G401 (cell line): Measurements from ENCODE around the gene NKX3-2. TPM values are rescaled to one million over a fixed set of nuclear protein-coding genes. Genes with fewer than 3 reads are reported as not detected.

Source experiments
- DNase-seq: peaks from one replicate; pipeline ENCODE4 v3.0.0-alpha.2; 2015; ENCODE audit warnings: low spot score
- in situ Hi-C: cut with HindIII; loops from 2 replicates; pipeline ENCODE4 v1.10.0; 2016; ENCODE audit warnings: low sequenced_read_pairs, mixed read lengths
- total RNA-seq: library from RNA; depleted of rRNA; stranded (reverse); fragments of >200 nt; shearing (Covaris generic); gene quantifications from 2 replicates; pipeline ENCODE4 v1.2.3, GENCODE V29; 2014

NKX3-2 gene
- total RNA-seq, 1 experiment from 2014 or later: 0.37 TPM

DNA sequence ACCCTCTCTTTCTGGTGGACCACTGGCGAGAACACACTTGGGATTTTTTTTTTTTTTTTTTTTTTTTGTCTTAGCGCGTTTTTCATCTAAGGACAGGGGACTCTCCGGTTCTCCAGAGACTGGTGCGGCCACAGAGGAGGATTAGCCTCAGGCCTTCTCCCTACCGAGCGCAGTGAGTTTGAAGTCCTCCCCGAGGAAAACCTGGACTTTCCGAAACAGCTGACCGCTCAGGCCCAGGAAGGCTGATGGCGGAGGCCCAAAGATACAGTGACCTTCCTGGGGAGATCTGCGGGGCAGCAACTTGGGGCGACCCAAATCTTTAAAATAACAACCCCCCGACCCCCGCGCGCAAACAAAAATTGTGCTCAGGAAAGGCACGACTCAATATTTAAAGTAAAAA lies 9.2 kb downstream of the NKX3-2 start:
- DNase-seq: no peak
- in situ Hi-C loops: no loop called here

DNA sequence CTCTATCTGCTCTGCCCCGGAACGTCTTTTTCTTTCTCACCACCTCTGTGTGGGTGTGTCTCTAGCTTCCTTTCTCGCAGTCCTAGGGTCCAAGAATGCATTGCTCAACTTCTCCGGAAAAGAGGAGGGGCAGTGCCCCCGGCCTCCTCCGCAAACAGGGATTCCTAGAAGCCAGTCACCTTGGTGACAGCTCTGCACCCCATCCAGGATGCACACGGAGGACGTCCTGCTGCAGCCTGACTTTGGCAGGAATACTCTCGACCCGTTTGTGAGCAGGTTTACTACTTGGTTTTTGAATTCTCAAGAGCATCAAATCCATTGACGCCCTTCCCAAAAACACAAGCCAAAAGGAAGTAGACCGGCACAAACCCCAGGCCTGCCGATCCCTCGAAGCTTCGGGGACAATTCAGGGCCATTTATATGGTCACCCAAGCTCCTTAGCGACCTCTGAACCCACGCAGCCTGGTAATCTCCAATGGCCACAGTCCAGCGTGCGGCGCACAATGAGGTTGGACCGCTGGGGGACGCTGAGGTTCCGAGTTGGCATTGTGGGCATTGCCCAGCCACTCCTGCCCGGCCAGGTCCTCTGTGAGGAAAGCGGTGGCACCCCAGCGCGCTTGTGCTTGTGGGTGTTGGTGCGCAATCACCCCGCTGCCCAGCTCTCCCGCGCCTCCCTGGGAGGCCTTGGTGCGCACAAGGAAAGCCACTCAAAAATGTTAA lies 9.8 kb downstream of the NKX3-2 start:
- in situ Hi-C loops: no loop called here
- no peak for DNase-seq

DNA sequence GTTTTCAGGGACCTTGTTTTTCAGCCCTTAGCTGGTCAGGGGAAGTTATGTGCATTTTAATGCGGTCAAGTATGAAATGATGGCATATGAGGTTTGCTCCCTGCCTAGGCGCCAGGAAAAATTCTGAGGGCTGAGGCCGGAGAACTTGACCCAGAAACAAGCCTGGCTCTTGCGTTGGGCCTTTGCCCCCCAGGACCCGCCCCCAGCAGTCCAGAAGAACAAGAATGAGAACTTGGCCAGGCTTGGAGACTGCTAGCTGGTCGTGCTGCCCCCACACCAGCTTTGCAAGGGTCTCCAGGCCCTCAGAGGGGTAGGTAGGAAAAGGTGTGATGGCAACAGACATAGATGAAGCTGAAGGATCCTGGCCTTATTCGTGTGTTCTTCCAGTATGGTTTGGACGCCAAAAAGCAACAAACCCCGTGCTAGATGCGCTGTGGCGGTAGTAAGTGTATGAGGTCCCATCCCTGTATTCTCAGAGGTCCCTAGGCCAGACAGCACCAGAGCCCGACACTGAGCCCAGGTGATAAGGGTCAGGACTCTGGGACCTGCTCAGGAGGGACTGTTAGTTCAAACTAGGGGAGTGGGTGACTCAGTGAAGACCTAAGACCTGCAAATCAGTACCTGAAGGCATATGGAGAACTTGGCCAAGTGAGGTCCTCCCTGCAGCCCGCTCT lies 10.5 kb downstream of the NKX3-2 start:
- no peak for DNase-seq
- in situ Hi-C loops: no loop called here

DNA sequence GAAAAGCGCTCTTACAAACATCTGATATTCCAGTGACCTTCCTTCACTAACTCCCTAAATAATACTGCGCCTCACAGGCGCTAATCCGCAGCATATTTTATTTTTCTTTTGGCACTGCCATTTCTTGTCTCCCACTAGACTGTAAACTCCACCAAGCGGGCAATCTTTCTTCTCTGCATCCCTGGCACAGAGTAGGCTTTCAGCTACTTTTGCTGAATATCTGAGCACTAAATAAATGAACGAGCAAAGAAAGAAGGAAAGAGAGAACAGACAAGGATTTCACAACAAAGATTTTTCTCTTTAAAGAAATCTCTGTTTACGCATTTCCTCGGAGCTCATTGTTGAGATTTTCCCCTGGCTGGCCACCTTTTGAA lies 12.7 kb downstream of the NKX3-2 start:
- in situ Hi-C loops: no loop called here
- DNase-seq: no peak

DNA sequence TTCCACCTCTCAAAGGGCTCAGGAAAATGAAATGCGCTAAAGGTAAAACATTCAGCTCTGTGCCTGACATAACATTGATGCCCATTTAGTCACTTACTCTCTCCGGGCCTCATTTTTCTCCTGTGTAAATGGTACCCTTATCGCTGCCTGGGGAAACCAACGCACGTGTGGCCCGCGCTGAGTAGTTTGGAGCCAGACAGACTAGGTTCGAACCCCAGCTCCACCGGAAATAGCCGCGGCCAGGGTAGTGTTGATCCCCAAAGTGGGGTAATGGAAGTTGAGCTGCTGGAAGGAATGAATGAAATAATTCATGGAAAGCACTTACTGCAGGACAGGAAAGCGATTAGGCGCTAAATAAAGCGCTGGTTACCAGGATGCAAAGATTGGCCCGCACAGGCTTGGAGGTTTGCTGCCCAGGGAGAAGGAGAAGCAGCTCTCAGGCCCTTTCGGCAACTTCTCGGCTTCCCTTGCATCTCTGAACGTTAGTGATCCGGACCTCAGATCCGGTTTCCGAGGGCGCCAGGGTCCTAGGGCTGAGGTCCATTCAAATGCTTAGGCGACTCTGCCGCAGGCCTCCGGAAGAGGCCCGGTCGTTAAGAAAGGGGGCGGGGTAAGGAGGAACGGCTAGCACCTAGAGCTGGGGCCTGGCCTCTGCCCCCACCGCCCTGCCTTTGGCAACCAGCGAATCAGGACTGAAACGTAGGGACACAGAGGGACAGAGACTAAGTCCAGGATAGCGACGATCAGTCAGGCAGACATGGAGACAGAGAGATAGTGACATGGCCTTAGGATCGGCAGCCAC lies 13.3 kb downstream of the NKX3-2 start:
- no peak for DNase-seq
- in situ Hi-C loops: no loop called here

DNA sequence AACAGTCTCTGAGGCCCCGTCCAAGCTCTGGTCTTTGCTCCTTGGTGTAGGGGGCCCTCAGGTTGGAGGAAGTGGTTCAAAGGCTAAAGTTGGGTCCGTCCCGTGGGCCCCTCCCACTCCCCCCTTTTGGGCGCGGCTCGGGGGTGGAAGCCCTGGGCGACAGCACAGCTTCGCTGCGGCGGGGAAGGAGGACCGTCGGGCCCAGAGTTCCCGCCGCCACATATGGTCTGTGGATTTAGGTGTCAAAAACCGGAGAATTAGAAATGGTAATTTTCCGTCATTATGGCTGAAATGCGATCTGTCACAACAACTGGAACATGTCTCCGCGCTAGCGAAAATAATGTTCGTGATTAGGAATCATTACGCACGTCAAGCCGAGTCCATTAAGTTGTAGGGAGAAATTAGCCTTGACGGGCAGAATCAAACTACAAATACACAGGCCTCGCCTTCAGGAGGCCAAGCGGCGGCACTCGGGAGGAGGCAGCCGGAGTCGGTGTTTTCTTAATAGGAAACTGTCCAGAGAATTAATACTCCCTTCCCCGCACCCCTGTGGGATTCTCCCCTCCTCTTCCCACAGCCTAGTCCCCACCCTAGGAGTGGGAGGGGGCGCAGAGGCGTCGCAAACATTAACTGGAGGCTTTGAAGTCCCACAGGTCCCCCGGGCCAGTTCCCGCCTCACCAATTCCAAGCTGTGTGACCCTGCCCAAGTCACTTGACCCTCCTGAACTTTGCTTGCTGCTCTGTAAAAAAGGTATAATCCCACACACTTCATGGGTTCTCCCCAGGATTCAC lies 15.0 kb downstream of the NKX3-2 start:
- DNase-seq: no peak

DNA sequence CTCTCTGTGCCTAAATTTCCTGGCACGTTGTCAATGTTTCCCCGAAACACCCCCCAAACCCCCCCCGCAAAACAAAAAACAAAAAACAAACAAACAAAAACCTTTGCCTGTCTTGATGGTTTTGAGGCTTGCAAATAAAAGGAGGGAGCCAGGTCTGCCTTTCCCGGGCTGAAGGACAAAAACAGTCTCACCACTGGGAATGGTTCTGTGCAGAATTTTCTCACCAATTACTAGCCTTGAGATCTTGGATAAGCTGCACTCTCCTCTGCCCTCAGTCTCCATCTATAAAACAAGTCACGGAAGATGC lies 15.5 kb downstream of the NKX3-2 start:
- no peak for DNase-seq
- in situ Hi-C loops: no loop called here

More for the DNA sequence above, 15.0 kb downstream of the NKX3-2 start:
- in situ Hi-C loops: no loop called here

DNA sequence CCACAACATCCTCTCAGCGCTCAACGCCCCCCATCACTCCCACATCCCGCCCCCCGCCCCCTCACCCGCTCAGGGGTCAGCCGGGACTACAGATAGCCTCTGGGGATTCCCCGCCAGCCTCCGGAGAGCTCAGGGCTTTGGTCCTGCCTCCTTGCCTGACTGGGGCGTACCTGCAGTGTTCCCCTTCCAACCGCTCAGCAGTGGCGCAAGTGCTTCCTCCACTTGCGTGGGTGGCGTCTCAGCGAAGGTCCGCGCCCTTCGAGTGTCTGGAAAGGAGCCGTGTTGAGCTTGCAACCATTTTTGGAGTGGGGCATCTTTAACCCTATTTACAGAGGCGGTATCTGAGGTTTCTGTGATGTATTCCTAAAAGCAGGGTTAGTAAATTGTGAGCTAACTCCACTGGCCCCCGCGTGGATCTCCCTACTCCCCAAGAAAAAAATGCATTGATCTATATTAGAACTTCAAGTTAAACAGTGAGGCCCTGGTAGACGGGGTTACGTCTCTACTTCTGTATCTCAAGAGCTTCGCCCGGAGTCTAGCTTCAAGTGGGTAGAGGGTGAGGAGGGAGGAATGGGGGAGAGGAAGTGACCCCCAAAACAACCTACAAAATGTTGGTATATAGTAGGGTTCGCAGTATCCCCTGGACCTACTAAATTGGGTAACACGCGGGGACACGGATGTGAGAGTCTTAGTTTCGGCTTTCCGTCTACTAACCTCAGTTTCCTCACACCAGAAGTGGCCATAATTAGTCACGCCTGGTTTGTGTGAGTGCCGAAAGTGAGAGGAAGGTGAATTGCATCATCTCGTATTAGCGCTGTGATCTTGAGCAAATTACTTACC lies 16.1 kb downstream of the NKX3-2 start:
- in situ Hi-C loops: no loop called here
- no peak for DNase-seq

DNA sequence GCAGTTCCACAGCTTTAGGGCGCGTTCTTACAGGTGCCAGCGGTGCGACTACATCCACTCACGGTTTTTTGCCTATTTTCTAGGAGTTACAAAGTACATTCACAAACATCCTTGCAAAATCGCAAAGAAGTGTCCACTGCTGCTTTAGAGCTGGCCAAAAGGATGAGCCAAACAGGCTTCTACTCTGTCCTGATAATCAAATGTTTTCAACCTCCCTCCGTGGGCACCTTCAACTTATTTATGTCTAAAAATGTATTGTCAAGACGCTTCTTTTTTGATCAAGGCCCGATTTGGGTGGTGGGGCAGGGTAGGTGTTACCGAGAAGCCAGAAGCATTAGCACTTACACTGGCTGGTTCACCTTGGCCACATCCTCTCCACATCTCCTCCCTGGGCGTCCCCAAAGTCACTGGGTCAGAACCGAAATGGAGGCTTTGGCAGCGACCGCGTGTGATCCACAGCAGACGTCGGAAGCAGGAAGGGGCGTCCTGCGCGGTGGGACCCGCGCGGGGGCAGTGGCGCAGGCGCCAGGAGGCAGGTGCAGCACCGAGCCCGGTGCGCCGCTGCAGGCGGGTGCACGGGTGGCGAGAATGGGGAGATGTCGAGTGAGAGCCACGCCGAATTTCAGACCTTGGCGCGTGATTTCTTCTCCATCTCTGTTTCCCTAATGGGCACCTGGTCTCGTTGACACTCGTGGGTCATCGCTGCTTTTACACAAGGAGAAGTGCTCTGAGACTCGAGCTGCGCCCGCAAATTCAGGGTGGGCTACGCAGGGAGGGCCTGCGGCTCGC lies 16.9 kb downstream of the NKX3-2 start:
- DNase-seq: no peak
- in situ Hi-C loops: no loop called here

DNA sequence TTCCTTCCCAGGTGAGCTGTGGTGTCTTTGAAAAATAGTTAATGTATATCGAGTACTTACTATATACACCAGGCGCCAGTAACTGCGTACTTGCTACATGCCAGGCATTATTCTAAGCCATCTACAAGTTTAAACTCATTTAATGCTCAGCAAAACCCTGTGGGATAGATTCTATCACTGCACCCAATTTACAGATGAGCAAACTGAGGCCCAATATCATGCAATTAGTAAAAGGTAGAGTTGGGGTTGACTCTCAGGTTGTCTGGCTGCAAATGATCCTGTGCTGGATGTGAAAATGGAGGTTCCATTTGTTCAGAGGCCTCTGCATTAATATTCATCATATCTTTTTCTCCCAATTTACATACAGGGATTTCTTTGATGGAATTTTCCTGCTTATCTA lies 17.6 kb downstream of the NKX3-2 start:
- DNase-seq: no peak
- in situ Hi-C loops: no loop called here

DNA sequence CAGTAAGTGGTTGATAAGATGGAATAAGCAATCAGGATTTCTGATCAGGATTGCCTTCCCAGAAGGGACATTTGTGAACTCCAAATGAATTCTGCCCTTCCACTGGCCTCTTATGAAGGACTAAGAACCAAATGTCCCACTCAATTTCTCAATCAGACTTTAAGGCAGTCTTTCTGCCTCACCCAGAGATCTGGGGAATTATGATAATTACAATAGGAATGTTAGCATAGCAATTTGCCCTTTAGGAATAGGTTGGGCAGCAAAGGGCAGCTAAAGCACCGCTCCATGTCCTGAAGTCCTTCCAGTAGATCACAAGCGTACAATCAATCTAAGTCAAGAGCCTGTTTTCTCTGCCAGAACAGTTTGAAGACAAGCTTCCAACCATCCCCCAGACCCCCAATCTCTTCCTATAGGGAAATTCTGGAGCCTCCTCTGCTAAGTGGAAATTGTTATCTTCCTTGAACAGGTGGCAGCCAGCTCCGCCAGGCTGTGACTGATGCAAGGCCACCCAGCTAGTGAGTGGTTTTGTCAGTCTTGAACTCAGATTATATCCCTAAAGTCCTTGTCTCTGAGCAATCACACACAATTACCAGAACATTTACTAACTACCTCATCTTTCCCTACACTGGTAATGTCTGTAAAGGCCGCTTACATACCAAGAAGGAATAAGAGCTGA lies 18.6 kb downstream of the NKX3-2 start:
- DNase-seq: no peak
- in situ Hi-C loops: no loop called here

DNA sequence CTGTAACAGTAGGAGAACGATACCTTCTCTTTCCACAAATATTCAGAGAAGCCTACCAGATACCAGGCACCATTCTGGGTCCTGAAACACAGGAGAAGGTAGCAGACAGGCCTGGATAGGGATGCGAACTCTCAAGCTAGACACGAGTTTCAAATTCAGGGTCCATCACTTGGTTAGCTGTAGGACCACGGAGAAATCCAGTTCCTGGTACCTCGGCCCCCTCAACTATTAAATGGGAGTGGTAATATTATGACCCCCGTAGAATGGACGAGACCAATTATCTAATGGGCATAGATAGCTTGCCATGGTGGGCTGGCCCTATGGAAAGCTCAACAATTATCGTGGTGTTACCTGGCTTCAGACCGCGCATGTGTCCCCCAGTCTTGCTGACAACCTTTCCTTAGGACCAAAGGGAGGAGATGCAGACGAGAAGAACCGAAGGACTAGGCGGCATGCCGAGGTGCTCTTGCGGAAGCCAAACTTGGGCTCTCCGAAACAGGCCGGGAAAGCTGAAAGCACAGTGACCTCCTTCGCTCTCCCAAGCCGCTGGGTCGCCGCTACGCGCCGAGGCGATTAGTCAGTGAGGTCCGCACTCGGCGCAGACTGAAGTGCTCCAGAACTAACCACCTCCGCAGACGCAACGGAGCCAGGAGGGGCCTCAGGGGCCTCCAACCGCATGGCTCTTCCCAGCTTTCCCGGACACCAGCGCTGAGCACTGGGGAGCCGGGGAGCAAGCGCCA lies 19.6 kb downstream of the NKX3-2 start:
- in situ Hi-C loops: no loop called here
- no peak for DNase-seq

DNA sequence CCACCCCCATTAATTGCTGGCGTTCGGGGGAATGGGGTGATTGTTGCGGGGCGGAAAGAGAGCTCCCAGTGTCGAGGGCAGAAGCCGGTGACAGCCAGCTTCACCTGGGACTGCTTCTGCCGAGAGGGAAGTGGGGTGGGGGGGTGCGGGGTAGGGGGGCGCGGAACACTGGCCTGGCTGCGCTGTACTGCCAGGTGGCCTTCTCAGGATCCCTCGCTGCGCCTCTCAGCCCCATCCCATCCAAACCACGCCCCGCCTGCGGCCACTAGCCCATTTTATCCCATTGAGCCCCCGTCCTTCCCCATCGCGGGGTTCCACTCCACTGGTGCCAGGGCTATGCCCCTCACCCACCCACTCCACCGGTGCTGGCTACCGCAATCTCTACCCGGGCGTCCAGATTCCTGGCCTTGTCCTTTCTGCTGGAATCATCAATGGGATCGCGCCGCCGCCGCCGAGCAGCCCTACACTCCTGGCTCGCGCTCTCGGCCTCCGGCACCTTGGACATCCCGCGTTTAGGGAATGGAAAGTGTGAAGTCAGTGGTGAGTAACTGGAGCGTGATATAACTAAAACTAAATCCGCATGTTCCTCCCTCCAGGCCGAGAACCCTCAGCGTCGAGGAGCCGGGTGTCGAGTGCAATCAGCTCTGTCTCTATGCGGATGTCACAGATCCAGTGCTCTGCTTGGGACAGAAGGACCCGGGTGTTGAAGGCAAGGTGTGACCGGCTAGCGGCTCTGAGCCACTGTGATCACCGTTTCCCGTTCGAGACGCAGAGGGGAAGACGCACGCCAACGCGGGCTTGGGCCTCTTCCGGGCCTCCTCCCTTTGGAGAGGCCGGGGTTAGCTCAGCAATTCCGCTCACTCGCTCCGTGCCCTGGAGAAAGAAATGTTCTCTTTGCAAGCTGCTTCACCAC lies 20.5 kb downstream of the NKX3-2 start:
- DNase-seq: no peak
- in situ Hi-C loops: no loop called here

DNA sequence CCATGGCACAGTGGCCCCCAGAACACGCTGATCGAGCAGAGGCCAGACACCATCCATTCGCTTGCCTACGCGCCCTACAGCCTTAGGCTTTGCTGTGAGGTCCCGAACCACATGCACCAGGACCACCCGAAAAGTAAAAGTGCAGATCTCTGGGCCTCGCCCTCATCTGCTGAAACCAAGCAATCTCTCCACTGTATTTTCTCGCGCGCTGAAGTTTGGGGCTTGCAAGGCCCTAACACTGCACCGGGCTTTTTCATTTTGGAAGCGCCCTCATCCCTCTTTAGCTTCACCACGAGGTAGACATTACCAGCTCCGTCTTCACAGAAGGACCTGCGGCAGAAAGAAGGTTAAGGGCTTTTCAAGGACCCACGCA lies 21.2 kb downstream of the NKX3-2 start:
- no peak for DNase-seq
- in situ Hi-C loops: no loop called here

DNA sequence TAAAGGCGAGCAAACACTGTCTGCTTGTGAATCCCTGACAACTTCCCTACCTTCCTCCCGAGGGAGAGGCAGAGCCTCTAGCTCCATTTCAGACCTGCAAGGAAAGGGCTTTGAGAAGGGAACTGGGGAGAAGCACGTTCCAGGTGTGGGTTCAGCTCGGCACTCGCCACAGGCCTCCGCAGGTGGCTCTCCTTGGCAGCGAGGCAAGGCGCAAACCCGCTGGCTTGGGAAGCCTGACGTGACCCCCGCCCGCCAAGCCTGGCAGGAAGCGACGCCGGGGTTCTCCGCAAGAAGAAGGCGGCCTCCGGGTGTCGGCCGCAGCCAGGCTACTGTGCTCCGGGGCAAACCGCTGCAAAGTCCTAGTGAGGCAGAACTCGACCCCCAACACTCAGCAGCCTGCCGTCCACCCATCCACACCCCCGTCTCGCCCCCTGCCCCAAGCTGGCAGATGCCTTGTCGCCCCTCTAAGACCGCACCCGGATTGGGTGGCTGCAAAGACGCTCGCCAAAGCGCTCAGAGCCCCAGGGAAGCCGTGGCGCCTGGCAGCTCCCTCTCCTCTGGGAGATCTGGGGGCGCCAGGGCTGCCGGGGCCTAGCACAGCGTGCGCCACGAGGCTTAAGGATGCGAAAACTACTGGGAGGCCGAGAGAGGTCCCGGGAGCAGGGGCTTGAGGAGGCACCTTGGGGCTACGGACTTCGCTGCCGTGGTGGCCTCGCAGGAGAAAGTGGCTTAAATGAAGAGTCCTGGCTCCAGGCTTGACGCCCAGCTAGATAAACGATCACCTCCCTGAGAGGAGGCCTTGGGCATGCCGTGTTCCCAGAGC lies 21.8 kb downstream of the NKX3-2 start:
- in situ Hi-C loops: no loop called here

More for the DNA sequence above, 21.8 kb downstream of the NKX3-2 start:
- DNase-seq: no peak
